ENCODE results near the gene DNAJA2.
"Not testable (repeated sequence)": the region's sequence is repeated elsewhere in the genome, so short reads cannot be mapped to it uniquely, and the experiment has no call there.

The DNAJA2 gene

DNA sequence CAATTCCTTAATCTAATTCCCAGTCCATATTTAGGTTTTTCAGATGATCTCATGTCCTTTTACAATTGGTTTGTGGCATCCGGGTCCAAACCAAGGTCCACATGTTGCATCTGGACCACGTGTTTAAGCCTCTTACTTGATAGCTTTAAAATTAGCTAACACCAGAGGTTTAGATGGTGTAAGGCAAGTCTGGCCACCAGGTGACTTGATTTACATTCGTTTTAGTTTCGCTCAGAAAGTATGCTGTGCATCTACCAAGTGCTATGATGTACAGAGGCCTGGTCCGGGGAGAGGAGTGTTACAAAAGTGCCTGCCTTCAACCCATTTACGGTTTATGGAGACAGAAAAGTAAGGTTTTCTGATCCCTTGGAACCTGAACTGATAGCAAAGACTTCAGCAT, 878 bp upstream of the DNAJA2 start:
- DNase-seq = peak; percentile 40

DNA sequence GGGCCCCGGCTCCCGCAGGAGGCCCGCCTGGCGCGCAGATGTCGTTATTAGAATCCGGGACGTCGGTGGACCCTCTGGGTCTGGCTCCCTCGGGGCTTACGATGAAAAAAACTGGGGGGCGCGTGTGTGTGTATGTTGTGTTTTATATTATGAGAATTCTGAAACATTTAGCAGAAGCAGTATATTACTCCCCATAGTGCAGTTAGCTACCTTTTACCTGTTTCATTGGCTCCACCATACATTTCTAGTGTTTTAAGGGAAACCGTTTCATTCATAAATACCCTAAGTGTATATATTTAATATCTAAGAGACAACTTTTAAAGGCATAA, 486 bp upstream of the DNAJA2 start:
- no peak for DNase-seq

- DNase-seq = peak; percentile 67
These were observed 856 bp downstream of the DNAJA2 start for GRCh38 chr16:46972429-46973206.

- no peak for DNase-seq
These were observed 2.2 kb downstream of the DNAJA2 start for GRCh38 chr16:46971271-46971670.

- no peak for DNase-seq
These were observed 3.4 kb downstream of the DNAJA2 start for GRCh38 chr16:46970089-46970488.

DNA sequence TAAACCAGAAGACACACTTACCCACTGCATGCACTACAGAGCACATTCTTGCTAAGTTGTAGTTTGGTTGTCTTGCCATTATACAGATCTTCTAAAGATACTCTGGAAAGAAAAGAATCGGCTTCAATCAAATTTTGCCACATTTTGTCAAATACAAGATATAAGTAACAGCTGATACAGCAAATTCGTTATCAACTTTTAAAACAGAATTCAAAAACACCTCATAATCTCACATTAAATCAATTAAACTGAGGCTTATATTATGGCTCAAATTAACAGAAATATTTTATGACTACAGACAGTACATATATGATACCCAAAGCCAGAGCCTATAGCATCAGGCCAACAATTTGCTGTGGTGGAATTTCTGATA, 5.4 kb downstream of the DNAJA2 start:
- DNase-seq = no peak

- DNase-seq = no peak
These were observed 10.8 kb downstream of the DNAJA2 start for GRCh38 chr16:46962629-46963028.

GRCh38 chr16:46961373-46962353, 11.8 kb downstream of the DNAJA2 start:
- DNase-seq = peak; percentile 49

DNA sequence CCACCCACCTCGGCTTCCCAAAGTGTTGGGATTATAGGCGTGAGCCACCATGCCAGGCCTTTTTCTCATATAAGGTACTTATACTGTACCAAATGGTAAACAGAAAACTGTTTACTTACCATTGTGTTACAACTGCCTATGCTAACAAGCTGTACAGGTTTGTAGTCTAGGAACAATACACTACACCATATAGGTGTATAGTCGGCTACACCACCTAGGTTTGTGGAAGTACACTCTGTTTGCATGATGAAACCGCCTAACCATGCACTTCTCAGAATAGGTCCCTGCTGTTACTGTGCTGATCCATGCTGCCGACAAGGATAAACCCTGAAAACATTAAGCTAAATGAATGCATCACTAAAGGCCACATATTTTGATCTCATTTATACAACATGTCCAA, 18.9 kb downstream of the DNAJA2 start:
- DNase-seq = no peak

DNA sequence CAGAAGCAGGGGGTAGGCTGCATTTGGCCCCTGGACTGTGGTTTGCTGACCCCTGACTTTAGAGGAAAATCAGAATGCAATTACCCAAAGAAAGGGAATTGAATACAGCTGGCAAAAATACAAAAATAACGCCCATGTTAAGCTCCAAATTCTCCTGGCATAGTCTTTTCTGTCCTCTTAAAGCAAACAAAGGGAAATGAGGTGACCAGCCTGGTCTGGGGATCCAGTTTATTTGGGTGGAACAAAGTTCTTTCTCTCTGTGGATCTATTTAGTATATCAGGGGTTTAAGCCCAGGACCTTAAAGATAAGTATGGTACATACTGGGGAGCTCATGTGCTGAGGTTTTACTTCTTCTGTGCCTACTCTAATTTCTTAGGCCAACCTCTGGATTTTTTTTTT, 23.5 kb downstream of the DNAJA2 start:
- no peak for DNase-seq

GRCh38 chr16:46949241-46949892, 24.1 kb downstream of the DNAJA2 start:
- peak; percentile 62 for DNase-seq

GRCh38 chr16:46948548-46949166, 24.8 kb downstream of the DNAJA2 start:
- no peak for DNase-seq

DNA sequence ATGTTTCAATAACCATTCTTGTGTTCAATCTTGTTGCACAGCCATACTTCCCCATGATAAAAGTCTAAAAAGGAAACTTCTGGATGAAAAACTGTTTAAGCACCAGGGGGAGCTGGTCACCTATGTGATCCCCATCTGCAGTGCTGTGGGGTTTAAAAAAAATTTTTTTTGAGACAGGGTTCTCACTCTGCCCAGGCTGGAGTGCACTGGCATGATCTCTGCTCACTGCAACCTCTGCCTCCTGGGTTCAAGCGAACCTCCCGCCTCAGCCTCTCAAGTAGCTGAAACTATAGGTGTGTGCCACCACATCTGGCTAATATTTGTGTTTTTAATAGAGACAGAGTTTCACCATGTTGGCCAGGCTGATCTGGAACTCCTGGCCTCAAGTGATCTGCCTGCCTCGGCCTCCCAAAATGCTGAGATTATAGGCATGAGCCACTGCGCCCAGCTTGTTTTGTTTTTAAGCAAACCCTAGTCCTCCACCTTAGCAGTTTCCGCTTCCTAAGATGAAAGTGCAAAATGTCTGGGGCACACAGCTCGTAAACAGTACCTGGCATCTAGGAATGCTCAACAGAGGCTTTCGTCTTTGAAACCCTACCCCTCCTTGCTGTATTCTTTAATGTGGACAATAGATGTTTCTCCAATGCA, 25.4 kb downstream of the DNAJA2 start:
- DNase-seq = peak; percentile 50

GRCh38 chr16:46944713-46945112, 28.8 kb downstream of the DNAJA2 start:
- DNase-seq = not testable (repeated sequence)

GRCh38 chr16:46937536-46937935, 35.9 kb downstream of the DNAJA2 start:
- DNase-seq = no peak

GRCh38 chr16:46932802-46933201, 40.7 kb downstream of the DNAJA2 start:
- no peak for DNase-seq

DNA sequence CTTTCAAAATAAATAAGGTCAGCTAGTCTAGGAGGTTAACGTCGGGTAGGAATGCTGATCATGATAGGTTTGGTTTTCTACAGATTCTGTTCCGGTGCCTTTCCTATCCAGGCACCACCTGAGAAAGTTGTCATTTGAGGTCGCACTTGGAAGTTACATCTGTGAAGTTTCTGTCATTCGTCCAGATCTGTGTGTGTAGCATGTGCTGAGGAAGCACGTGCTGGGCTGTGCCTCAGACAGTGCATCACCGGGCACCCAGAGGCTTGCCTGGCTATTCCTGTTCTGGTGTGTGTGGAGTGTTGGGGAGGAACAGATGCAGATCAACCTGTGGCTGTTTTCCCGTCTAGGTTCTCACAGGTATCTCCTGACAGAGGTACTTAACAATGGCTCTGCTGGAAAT, 42.6 kb downstream of the DNAJA2 start:
- DNase-seq = no peak

GRCh38 chr16:46929378-46930332, 43.8 kb downstream of the DNAJA2 start:
- peak; percentile 78 for DNase-seq

- DNase-seq = no peak
These were observed 44.7 kb downstream of the DNAJA2 start for GRCh38 chr16:46928811-46929210.

DNA sequence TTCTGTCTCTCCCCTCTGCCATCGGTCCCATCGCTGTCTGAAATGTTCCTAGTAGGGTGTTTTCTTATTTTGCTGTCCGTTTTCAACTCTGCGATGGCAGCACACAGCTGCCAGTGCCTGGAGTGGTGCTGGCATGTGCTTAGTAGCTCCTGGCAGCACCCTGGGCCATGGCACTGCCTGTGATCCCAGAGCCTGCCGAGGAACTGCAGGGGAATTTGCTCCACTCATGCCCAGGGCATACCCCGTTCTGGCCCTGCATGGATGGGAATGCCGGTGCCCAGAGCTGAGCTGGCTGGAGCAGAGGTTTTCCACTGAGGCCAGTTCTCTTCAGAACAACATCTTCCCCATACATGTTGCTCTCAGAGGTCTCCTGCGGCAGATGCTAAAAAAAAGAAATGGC, 46.2 kb downstream of the DNAJA2 start:
- DNase-seq = no peak

- DNase-seq = no peak
These were observed 46.8 kb downstream of the DNAJA2 start for GRCh38 chr16:46926470-46927225.
